HS-27A (cell line): ENCODE measurements around the gene NOL8.

ENCODE experiments used
- DNase-seq: peaks from one replicate; pipeline ENCODE4 v3.0.0-alpha.2; 2012; ENCODE audit warnings: low read depth, missing footprints

Gene NOL8

DNA sequence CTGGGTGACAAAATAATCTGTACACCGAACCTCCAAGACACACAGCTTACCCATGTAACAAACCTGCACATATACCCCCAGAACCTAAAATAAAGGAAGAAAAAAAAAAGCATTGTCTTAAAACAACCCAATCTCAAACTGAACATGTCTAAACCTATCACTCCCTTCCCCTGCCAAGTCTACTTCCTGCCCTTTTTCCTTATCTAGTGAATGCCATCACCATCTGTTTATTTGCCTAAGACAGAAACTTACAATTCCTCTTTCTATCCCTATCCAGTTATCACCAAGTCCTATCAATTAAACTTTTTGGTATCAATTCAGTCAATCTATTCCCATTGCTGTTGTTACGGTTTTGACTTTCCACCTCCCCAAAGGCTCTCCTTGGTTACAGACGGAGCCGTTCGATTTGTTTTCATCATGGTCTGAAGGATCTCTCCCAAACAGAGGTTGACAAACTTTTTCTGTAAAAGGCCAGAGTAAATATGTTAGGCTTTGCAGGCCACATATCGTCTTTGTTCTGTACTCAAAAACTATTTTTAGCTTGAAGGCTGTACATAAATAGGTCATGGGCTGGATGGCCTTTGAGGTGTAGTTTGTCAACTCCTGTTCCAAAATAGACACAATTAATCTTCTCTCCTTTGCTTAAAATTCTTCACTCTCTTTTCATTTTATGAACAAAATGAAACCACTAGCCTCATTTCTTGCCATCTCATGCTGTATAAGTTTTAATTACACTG lies 12.1 kb downstream of the NOL8 start:
- DNase-seq = no peak

- DNase-seq = no peak
These were observed 14.6 kb downstream of the NOL8 start for GRCh38 chr9:92310562-92310961.

DNA sequence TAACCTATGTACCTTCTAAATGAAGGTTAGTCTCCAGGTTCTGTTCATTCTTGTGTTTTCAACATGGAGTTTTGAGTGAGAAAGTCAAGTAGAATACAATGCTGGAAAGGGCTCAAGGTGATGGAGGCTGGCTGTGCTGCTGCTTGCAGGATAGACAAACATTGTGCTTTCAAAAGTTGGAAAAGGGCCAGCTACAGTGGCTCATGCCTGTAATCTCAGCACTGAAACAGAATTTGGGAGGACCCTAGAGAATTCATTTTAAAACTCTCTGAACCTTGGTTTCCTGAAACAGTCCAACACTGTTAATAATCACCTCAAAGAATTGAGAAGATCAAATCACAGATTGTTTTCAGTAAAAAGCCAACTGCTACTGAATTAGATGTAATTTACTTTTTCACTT lies 16.3 kb downstream of the NOL8 start:
- DNase-seq = no peak

GRCh38 chr9:92300936-92301335 lies 24.2 kb downstream of the NOL8 start:
- DNase-seq = no peak

- DNase-seq = no peak
These were observed 26.0 kb downstream of the NOL8 start for GRCh38 chr9:92299116-92299515.

- no peak for DNase-seq
These were observed 27.1 kb downstream of the NOL8 start for GRCh38 chr9:92298036-92298435.

DNA sequence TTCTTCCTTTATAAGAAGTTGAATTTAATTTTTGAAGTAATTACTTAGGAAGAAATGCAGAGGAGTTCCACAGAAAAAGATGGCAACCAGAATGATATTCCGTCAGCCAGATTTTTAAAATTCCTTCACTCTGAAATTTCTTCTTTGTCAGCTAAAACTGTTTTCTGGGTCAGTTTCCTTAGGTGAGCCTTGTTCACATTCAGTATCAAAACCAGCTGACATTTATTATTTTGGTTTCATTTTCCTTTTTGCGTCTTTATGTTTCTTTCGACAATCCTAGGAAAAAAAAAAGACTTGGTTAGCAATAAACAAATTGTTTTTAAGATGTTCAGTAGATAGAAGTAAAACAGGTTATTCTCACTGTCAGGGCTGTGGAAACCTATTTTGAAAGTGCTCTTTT lies 27.5 kb downstream of the NOL8 start:
- no peak for DNase-seq

DNA sequence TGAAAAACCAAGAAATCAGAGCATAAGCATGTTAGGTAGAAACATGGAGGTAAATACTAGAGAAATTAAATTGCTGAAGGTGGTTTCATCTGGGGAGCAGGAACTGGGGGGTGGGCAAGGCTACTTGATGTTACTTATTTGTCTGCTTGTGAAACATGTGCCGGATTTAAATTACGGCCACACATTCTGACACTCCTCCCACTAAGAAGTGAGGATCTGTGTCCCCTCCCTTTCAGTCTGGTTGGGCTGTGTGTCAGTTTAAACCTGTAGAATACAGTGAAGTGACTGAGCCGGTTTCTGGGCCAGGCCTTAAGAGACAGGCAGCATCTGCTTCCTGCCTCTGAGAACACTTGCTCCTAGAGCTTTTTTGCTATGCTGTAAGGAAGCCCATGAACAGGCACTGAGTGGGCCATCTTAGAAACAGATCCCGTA lies 29.3 kb downstream of the NOL8 start:
- DNase-seq = no peak

GRCh38 chr9:92295240-92295790 lies 29.8 kb downstream of the NOL8 start:
- DNase-seq = no peak

DNA sequence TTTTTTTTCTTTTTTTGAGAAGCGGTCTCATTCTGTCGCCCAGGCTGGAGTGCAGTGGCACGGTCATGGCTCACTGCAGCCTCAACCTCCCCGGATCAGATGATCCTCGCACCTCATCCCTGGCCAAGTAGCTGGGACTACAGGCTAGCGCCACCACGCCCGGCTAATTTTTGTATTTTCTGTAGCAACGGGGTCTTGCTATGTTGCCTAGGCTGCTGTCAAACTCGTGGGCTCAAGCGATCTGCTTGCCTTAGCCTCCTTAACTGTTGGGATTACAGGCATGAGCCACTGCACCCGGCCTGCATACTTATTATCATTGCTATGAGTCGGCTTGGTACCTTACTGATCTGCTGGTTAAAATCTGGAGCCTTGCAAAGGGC lies 30.9 kb downstream of the NOL8 start:
- no peak for DNase-seq

DNA sequence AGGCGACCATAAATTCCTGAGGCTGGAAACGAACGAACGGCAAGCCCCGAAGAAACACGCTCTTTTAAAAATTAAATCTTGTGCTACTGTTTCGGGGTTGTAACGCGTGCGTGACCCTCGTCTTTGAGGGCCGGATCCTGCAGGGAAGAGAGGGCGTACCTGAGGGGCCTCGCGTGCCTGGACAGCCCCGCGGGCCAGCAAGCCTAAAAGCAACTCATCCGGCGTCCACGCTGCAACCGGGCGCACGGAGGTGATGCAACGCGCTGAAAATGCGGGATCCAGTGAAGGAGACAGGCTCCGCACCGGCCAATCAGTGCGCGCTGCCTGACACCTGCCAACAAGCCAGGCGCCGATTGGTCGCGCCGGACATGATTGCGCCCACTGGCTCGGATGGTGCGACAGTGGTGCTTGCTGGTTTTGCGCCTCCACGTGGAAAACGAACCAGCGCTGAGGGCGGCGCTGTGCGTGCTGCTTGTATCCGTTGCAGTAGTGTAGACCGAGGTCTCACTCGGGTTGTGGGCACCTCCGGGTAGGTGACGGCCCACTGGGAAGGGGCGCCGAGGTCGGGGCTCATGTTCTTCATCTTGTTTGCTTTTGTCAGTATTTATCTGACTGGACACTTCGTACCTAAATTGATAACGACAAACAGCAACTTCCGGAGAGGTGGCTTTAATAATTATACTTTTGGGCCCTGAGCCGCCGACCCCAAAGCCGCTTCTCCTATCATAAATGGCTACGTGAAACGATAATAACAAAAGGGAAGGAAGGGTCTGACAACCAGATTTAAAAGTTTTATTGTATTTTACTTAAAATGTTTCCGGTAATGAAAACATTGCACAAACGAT lies 31.5 kb downstream of the NOL8 start, which contains the start of gene IARS1:
Gene IARS1, minus strand, starts transcription at position 246 of the 845 bp plus-strand sequence. CDS start 4,278 bp downstream, outside the sequence.
- peak; percentile 95 for DNase-seq

DNA sequence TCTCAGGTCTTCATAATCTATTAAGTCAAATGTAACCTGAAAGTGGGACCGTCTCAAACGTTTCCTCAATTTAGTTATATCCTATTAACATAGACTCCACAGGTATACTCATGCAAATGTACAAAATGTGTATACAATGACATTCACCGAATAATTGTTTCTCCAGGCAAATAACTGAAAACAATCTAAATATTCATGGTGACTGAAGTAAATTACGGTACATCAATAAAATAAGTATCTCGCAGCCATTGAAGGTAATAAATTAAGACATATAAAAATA lies 32.1 kb downstream of the NOL8 start:
- DNase-seq = no peak

DNA sequence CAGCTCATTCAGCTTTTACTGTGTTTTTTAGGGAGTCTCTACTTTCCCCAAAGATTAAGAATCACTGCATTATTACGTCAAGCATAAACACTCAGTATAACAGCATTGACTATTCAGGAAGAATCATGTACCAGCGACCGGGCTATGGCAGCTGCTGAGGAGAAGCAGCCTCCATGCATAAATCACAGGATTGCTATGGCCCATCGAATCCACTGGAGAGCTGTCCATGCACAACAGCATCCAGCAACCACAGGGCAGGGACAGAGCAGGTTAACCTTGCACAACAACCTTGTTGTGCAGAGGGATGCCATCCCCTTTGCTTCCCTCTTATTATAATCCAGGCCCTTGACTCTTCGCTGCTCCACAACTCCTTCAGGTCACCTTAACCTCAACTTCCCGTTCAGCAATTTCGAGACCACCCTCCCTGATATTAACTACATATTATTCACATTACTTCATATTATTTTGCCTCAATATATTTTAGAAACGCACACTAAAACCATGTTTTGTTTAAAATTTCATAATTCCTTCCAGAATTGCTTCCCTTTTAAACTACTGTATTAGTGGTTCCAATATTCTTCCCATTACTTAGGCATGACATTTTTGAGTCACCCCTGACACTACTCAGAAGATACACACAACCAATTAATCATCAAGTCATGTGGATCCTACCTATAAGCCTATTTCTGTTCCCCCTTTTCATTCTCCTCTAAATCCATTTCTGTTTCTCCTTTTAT lies 32.6 kb downstream of the NOL8 start:
- DNase-seq = no peak

DNA sequence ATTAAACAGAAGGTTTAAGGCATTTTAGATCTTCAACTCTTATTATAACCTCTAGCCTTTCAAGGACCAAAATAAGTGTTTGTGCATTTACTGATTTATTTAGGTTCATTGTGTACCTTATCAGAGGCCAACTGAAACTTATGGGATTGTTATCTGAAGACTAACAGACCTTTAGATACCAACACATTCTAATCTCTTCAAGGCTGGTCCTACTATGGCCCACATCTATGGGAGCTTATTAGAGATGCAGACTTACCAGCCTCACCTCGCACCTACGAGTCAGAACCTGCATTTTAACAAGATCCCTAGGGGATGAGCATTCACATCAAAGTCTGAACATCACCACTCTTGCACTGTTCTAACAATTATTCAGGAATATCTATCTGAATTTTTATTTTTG lies 33.6 kb downstream of the NOL8 start:
- no peak for DNase-seq

DNA sequence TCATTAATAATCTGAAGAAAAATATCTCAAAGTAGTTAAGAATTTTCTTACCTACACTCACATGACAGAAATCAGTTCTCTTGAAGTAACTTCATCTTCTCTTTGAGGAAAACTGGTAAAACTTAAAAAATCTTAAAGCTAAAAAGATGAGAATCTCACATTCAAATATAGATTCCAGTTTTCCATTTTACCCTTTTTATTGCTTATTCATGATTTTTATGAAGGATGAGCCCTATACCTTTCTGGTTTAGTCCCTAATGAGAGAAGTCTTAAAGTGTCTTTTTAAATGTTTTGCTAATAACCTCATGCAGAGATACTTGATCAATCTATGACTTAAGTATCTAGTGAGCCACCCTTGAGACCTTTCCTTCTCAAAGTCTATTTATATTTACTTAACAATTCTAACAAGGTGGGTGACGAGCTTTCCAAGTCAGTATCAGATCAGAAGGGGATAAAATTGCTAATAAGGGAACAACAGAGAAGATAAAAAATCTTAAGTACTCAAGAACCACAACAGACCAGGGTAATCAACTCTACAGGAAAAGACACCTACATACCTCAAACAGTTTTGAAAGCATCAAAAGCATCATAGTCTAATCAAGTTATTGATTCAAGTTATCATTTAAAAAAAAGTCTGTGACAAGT lies 34.2 kb downstream of the NOL8 start:
- no peak for DNase-seq

- DNase-seq = no peak
These were observed 35.3 kb downstream of the NOL8 start for GRCh38 chr9:92289708-92290390.

- DNase-seq = no peak
These were observed 45.8 kb downstream of the NOL8 start for GRCh38 chr9:92279302-92279701.

- DNase-seq = no peak
These were observed 47.0 kb downstream of the NOL8 start for GRCh38 chr9:92278110-92278509.

- DNase-seq = no peak
These were observed 48.7 kb downstream of the NOL8 start for GRCh38 chr9:92276331-92277032.

GRCh38 chr9:92275541-92275940 lies 49.6 kb downstream of the NOL8 start:
- DNase-seq = no peak

DNA sequence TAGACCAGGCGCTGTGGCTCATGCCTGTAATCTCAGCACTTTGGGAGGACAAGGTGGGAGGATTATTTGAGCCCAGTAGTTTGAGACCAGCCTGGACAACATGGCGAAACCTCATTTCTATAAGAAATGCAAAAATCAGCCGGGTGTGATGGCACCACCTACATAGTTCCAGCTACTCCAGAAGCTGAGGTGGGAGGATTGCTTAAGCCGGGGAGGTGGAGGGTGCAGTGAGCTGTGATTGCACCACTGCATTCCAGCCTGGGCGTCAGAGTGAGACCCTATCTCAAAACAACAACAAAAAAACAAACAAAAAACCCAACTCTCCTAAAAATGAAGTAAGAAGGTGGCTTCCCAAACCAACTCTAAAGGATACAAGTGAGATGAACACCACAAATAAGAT lies 54.6 kb downstream of the NOL8 start:
- DNase-seq = no peak
